ENCODE measurements around the gene CEP126.

Gene CEP126

GRCh38 chr11:102006835-102007566 lies 92.2 kb downstream of the CEP126 start:
- Mint-ChIP-seq H3K4me3 (no peak overlapping the region), H3K36me3 (ENCODE audit: low read depth) (no peaks in the 10 kb centered on the region), H3K4me1 (peaks cover 18% of the 10 kb centered on the region), H3K9me3 (peaks cover 4% of the 10 kb centered on the region), H3K27ac (no peak overlapping the region), H3K27me3 (ENCODE audit: low read depth, poor library complexity) (peaks cover 13% of the 10 kb centered on the region)
- no peak for DNase-seq
- no peak for TF ChIP-seq CTCF (IDR thresholded peaks at IDR 0.05)

GRCh38 chr11:102007567-102008437 lies 93.0 kb downstream of the CEP126 start:
- Mint-ChIP-seq H3K4me3 (no peak overlapping the region), H3K4me1 (peaks cover 18% of the 10 kb centered on the region), H3K27me3 (ENCODE audit: low read depth, poor library complexity) (peaks cover 16% of the 10 kb centered on the region), H3K9me3 (peaks cover 4% of the 10 kb centered on the region), H3K27ac (no peak overlapping the region), H3K36me3 (ENCODE audit: low read depth) (no peaks in the 10 kb centered on the region)
- peak; percentile 57 for TF ChIP-seq CTCF (IDR thresholded peaks at IDR 0.05)
- no peak for DNase-seq

GRCh38 chr11:102010776-102011494 lies 96.1 kb downstream of the CEP126 start:
- no peak overlapping the region for H3K27ac Mint-ChIP-seq
- H3K4me3 Mint-ChIP-seq: no peak overlapping the region
- peaks cover 26% of the 10 kb centered on the region for H3K4me1 Mint-ChIP-seq
- peaks cover 16% of the 10 kb centered on the region for H3K27me3 Mint-ChIP-seq (ENCODE audit: low read depth, poor library complexity)
- TF ChIP-seq CTCF (IDR thresholded peaks at IDR 0.05): no peak
- H3K9me3 Mint-ChIP-seq: no peaks in the 10 kb centered on the region
- no peaks in the 10 kb centered on the region for H3K36me3 Mint-ChIP-seq (ENCODE audit: low read depth)
- peak; percentile 42 for DNase-seq

- Mint-ChIP-seq H3K4me1 (peaks cover 21% of the 10 kb centered on the region), H3K9me3 (no peaks in the 10 kb centered on the region), H3K36me3 (ENCODE audit: low read depth) (no peaks in the 10 kb centered on the region), H3K27ac (no peak overlapping the region), H3K27me3 (ENCODE audit: low read depth, poor library complexity) (peaks cover 14% of the 10 kb centered on the region), H3K4me3 (no peak overlapping the region)
- no peak for TF ChIP-seq CTCF (IDR thresholded peaks at IDR 0.05)
- DNase-seq: no peak
These were observed 98.1 kb downstream of the CEP126 start for GRCh38 chr11:102012946-102013345.

GRCh38 chr11:102014756-102015155 lies 99.9 kb downstream of the CEP126 start:
- DNase-seq: no peak
- Mint-ChIP-seq H3K4me1 (peaks cover 19% of the 10 kb centered on the region), H3K27ac (peak overlapping the region; percentile 46), H3K9me3 (no peaks in the 10 kb centered on the region), H3K4me3 (no peak overlapping the region), H3K36me3 (ENCODE audit: low read depth) (no peaks in the 10 kb centered on the region), H3K27me3 (ENCODE audit: low read depth, poor library complexity) (peaks cover 11% of the 10 kb centered on the region)
- no peak for TF ChIP-seq CTCF (IDR thresholded peaks at IDR 0.05)
